HepG2 (cell line): Measurements from ENCODE around the gene GNG4. TPM values are rescaled to one million over a fixed set of nuclear protein-coding genes. Genes with fewer than 3 reads are reported as not detected.

Experiments
- ATAC-seq: fragments of 200-7000 bp; cut with Tn5 transposase; 3 replicates; pipeline ENCODE4 v1.9.1; 2020; ENCODE audit warnings: mild to moderate bottlenecking, moderate library complexity
- BruUV-seq: library from RNA; stranded (reverse); fragments of 400-500 nt; replicated peaks from 2 replicates; lab custom pipeline; 2021; lab: Mats Ljungman, UMichigan
- CTCF ChIA-PET: fragments of 300-600 bp; formaldehyde crosslinking; extraction: SDS; loops from one replicate; lab custom pipeline; 2021; ENCODE audit warnings: low total read pairs, inconsistent platforms, low intra/inter-chr PET ratio; lab: Yijun Ruan, JAX
- POLR2A ChIA-PET: fragments of 350-600 bp; sonication (Branson Sonifier 250); formaldehyde crosslinking; loops from one replicate; lab custom pipeline; 2020; ENCODE audit warnings: antibody characterized with exemption, inconsistent platforms; lab: Yijun Ruan, JAX
- DNase-seq: peaks from one replicate; pipeline ENCODE4 v3.0.0-alpha.2; 2015; ENCODE audit warnings: low spot score
- FAIRE-seq: peaks from 3 replicates; lab custom pipeline; 2011; peaks lifted over from hg19 to GRCh38; lab: Jason Lieb, UNC
- H2AFZ ChIP-seq: one replicate; pipeline ENCODE4 v1.6.1; 2011; ENCODE audit warnings: low read length, inconsistent platforms
- H3K27ac ChIP-seq: fragments of 300-600 bp; 3 replicates; pipeline ENCODE4 v1.8.0; 2011; ENCODE audit warnings: mixed run types, mild to moderate bottlenecking, mixed read lengths, low read length, inconsistent platforms; ENCODE audit not compliant: insufficient read depth; ENCODE audit errors: extremely low read length
- H3K27me3 ChIP-seq, 2 experiments: fragments of 200-600 bp in 1 of 2; 2 replicates in 1 of 2; 3 replicates in 1 of 2; pipeline versions ENCODE4 v1.6.0 to v1.8.0; 2011; ENCODE audit warnings: low read length in 2 of 2, mild to moderate bottlenecking in 2 of 2, moderate library complexity in 2 of 2, inconsistent platforms in 1 of 2; ENCODE audit not compliant: insufficient read depth in 2 of 2, control insufficient read depth in 1 of 2
- H3K36me3 ChIP-seq, 2 experiments: fragments of 200-600 bp in 1 of 2; replicated peaks in 1 of 2; 2 replicates in 1 of 2; 3 replicates in 1 of 2; pipeline versions ENCODE4 v1.5.1 to v1.8.0; 2011; ENCODE audit warnings: low read length in 2 of 2, inconsistent platforms in 1 of 2; ENCODE audit not compliant: insufficient read depth in 2 of 2, control insufficient read depth in 1 of 2
- H3K4me1 ChIP-seq: 2 replicates; pipeline ENCODE4 v1.5.1; 2012; ENCODE audit warnings: low read length, inconsistent platforms; ENCODE audit not compliant: insufficient read depth
- H3K4me2 ChIP-seq: 2 replicates; pipeline ENCODE4 v1.6.0; 2011; ENCODE audit warnings: low read depth, low read length, inconsistent platforms
- H3K4me3 ChIP-seq, 3 experiments: fragments of 200-600 bp in 1 of 3; sonication (generic), shearing (Covaris generic) in 1 of 3; replicated peaks in 1 of 3; 2 replicates each; pipeline ENCODE4 v1.5.1; 2011 to 2016; ENCODE audit warnings: low read length in 3 of 3, inconsistent platforms in 2 of 3, low read depth in 2 of 3, mild to moderate bottlenecking in 2 of 3, control low read depth in 1 of 3, mixed read lengths in 1 of 3; ENCODE audit not compliant: insufficient read depth in 1 of 3
- H3K79me2 ChIP-seq: one replicate; pipeline ENCODE4 v1.6.1; 2011; ENCODE audit warnings: low read length, inconsistent platforms; ENCODE audit not compliant: insufficient read depth
- H3K9ac ChIP-seq: 2 replicates; pipeline ENCODE4 v1.6.0; 2011; ENCODE audit warnings: mild to moderate bottlenecking, low read depth, low read length, inconsistent platforms; ENCODE audit not compliant: insufficient read depth
- H3K9me3 ChIP-seq: 2 replicates; pipeline ENCODE4 v1.5.1; 2012; ENCODE audit warnings: mild to moderate bottlenecking, low read length
- H4K20me1 ChIP-seq: 2 replicates; pipeline ENCODE4 v1.6.0; 2011; ENCODE audit warnings: inconsistent platforms, mild to moderate bottlenecking, low read length, moderate library complexity; ENCODE audit not compliant: insufficient read depth
- AGO2 ChIP-seq: fragments of 200-400 bp; formaldehyde crosslinking; optimal IDR thresholded peaks from 2 replicates; pipeline ENCODE3; 2017; ENCODE audit warnings: mild to moderate bottlenecking, low read depth, low read length, moderate library complexity
- ARHGAP35 ChIP-seq: sonication (generic); formaldehyde crosslinking; IDR thresholded peaks from 2 replicates; pipeline ENCODE4 v1.9.0; 2022; ENCODE audit warnings: mild to moderate bottlenecking, inconsistent platforms, moderate library complexity, missing genetic modification reagents, borderline replicate concordance
- CCAR2 ChIP-seq: fragments of 200-400 bp; formaldehyde crosslinking; optimal IDR thresholded peaks from 2 replicates; pipeline ENCODE3; 2018; ENCODE audit warnings: low read depth, mild to moderate bottlenecking, low read length, moderate library complexity
- DPF2 ChIP-seq: sonication (generic); formaldehyde crosslinking; IDR thresholded peaks from 2 replicates; pipeline ENCODE4 v1.4.0; 2020; ENCODE audit warnings: mild to moderate bottlenecking, low read depth, missing genetic modification reagents, borderline replicate concordance
- EEA1 ChIP-seq: sonication (generic); formaldehyde crosslinking; IDR thresholded peaks from 2 replicates; pipeline ENCODE4 v1.5.1; 2020; ENCODE audit warnings: mild to moderate bottlenecking, missing genetic modification reagents, borderline replicate concordance
- HNRNPL ChIP-seq: fragments of 200-400 bp; formaldehyde crosslinking; IDR thresholded peaks from 2 replicates; pipeline ENCODE4 v1.6.1; 2017; ENCODE audit warnings: mild to moderate bottlenecking, low read depth, low read length
- MTF1 ChIP-seq: sonication (generic); formaldehyde crosslinking; IDR thresholded peaks from 2 replicates; pipeline ENCODE4 v1.5.0; 2020; ENCODE audit warnings: missing genetic modification reagents
- MYPOP ChIP-seq: sonication (generic); formaldehyde crosslinking; IDR thresholded peaks from 2 replicates; pipeline ENCODE4 v1.8.1; 2023; ENCODE audit warnings: mild to moderate bottlenecking, moderate library complexity, missing genetic modification reagents
- NFRKB ChIP-seq: fragments of 450-650 bp; IDR thresholded peaks from 2 replicates; pipeline ENCODE4 v1.6.1; 2017
- SIX1 ChIP-seq: sonication (generic); formaldehyde crosslinking; IDR thresholded peaks from 2 replicates; pipeline ENCODE4 v1.4.0; 2020; ENCODE audit warnings: missing genetic modification reagents, borderline replicate concordance
- TFE3 ChIP-seq: IDR thresholded peaks from 2 replicates; pipeline ENCODE4 v1.6.1; 2016
- ZBTB42 ChIP-seq: sonication (generic); formaldehyde crosslinking; IDR thresholded peaks from 2 replicates; pipeline ENCODE4 v1.5.0; 2020; ENCODE audit warnings: mild to moderate bottlenecking, missing genetic modification reagents
- ZNF782 ChIP-seq: sonication (generic); formaldehyde crosslinking; IDR thresholded peaks from 2 replicates; pipeline ENCODE4 v1.4.0; 2020; ENCODE audit warnings: missing genetic modification reagents, mild to moderate bottlenecking, borderline replicate concordance
- WGBS: methylation state at CpG from one replicate; pipeline ENCODE4 v1.1.6; 2017; ENCODE audit warnings: low lambda C conversion rate; 5-methylcytosine and 5-hydroxymethylcytosine counted together
- in situ Hi-C: cut with HindIII; loops from 2 replicates; pipeline ENCODE4 v1.10.0; 2017; ENCODE audit warnings: low pct_unique_long_range_greater_than_20kb; ENCODE audit not compliant: extremely low pct_ligation_motif_present
- intact Hi-C: fragments of 100-400 bp; cut with micrococcal nuclease; formaldehyde crosslinking; loops from one replicate; pipeline ENCODE4 v1.10.0; 2022; ENCODE audit not compliant: unreplicated experiment
- polyA plus RNA-seq, 8 experiments: library from polyadenylated mRNA; depleted of rRNA in 3 of 8; stranded (reverse) in 7 of 8; unstranded in 1 of 8; fragments of >200 nt; fragmentation: Illumina TruSeq in 4 of 8; extraction: Trizol in 4 of 8; gene quantifications; 2 replicates each; pipeline versions ENCODE4 v1.2.1 to v1.2.3, GENCODE V29; 2011 to 2016; ENCODE audit warnings: low read depth in 4 of 8, missing spikeins in 1 of 8, mixed read lengths in 1 of 8; ENCODE audit not compliant: insufficient read depth in 1 of 8
- total RNA-seq, 5 experiments: library from RNA; depleted of rRNA; stranded (reverse); fragments of >200 nt; fragmentation: Illumina TruSeq; extraction: Trizol; gene quantifications; 2 replicates each; pipeline ENCODE4 v1.2.3, GENCODE V29; 2016; ENCODE audit warnings: low read depth in 1 of 5

The GNG4 gene
- total and polyA plus RNA-seq, 2 of the 13 experiments (the other 11 are each of a cell fraction or from before 2014, with no cell fraction given) = 27.1 to 69.5 TPM

- POLR2A ChIA-PET = no interaction called here
- no TSS peak for BruUV-seq
- H3K79me2 ChIP-seq = no peaks in the 10 kb centered on the region
- no peak for TF ChIP-seq ZBTB42 (CRISPR knock-in tag)
- TF ChIP-seq EEA1 (CRISPR knock-in tag) = no peak
- no peak for TF ChIP-seq HNRNPL
- no peak for TF ChIP-seq AGO2
- TF ChIP-seq ZNF782 (CRISPR knock-in tag) = no peak
- no peak for TF ChIP-seq DPF2
- TF ChIP-seq SIX1 (CRISPR knock-in tag) = no peak
- no peak for TF ChIP-seq MTF1 (CRISPR knock-in tag)
- TF ChIP-seq NFRKB = no peak
- TF ChIP-seq MYPOP = no peak
- TF ChIP-seq TFE3 (CRISPR knock-in tag) = no peak
- no peak for TF ChIP-seq CCAR2
- TF ChIP-seq ARHGAP35 (CRISPR knock-in tag) = no peak
- H3K27me3 ChIP-seq = no peaks in the 10 kb centered on the region
- H2AFZ ChIP-seq = no peak overlapping the region
- no peak overlapping the region for H3K4me2 ChIP-seq
- peaks cover 10 to 28% of the 10 kb centered on the region in 2 experiments; a peak in 4 of 5 replicates for H3K36me3 ChIP-seq
- H4K20me1 ChIP-seq = no peaks in the 10 kb centered on the region
- DNase-seq (no peak), FAIRE-seq (no peak), ATAC-seq (no peak; the same call in 2 of the 3 replicates)
- 97% methylated on average over 8 of the region's 9 CpGs for WGBS
- no peak overlapping the region for H3K27ac ChIP-seq
- intact Hi-C loops (no loop called here), in situ Hi-C loops (no loop called here)
- H3K4me3 ChIP-seq = no peak overlapping the region
- H3K9ac ChIP-seq = no peak overlapping the region
- CTCF ChIA-PET = no interaction called here
- no peaks in the 10 kb centered on the region for H3K4me1 ChIP-seq
- no peaks in the 10 kb centered on the region for H3K9me3 ChIP-seq
These were observed 61.4 kb downstream of the GNG4 start for GRCh38 chr1:235588156-235588555.
